Hepatocyte (in vitro differentiated cells): ENCODE results near the gene SLC6A12.

Source experiments
- CTCF ChIP-seq: fragments of 200-600 bp; sonication (generic); IDR thresholded peaks from 2 replicates; pipeline ENCODE4 v1.5.1; 2016; ENCODE audit warnings: antibody characterized with exemption, mild to moderate bottlenecking; ENCODE audit not compliant: poor library complexity
- EZH2 ChIP-seq: fragments of 200-600 bp; sonication (generic); IDR thresholded peaks from 2 replicates; pipeline ENCODE4 v1.6.1; 2016; ENCODE audit warnings: antibody characterized with exemption, mild to moderate bottlenecking, borderline replicate concordance
- EZH2phosphoT487 ChIP-seq: fragments of 200-600 bp; sonication (generic); IDR thresholded peaks from one replicate; pipeline ENCODE4 v1.6.1; 2018; ENCODE audit warnings: antibody characterized with exemption, mild to moderate bottlenecking, low read depth, moderate library complexity; ENCODE audit not compliant: unreplicated experiment, severe bottlenecking

GRCh38 chr12:211639-212414 lies 2.1 kb downstream of the SLC6A12 start:
- no peak for TF ChIP-seq CTCF
- TF ChIP-seq EZH2, result no peak
- TF ChIP-seq EZH2phosphoT487, result no peak
